Hepatocyte (in vitro differentiated cells): Measurements from ENCODE around the gene GNPTAB. TPM values are rescaled to one million over a fixed set of nuclear protein-coding genes. Genes with fewer than 3 reads are reported as not detected.
A peak's percentile ranks its signal among the peaks of the same experiment; 100 is the strongest.

Source experiments
- DNase-seq: peaks from one replicate; pipeline ENCODE4 v3.0.0-alpha.2; 2016; ENCODE audit warnings: low spot score
- H2AFZ ChIP-seq: fragments of 200-600 bp; sonication (generic); 2 replicates; pipeline ENCODE4 v1.6.0; 2016; ENCODE audit warnings: antibody characterized with exemption, mild to moderate bottlenecking
- H3K27ac ChIP-seq: fragments of 200-600 bp; sonication (generic); 2 replicates; pipeline ENCODE4 v1.5.1; 2016; ENCODE audit warnings: mild to moderate bottlenecking
- H3K27me3 ChIP-seq: fragments of 200-600 bp; sonication (generic); 2 replicates; pipeline ENCODE4 v1.6.1; 2016
- H3K36me3 ChIP-seq: fragments of 200-600 bp; sonication (generic); replicated peaks from 2 replicates; pipeline ENCODE4 v1.5.1; 2016; ENCODE audit warnings: low read depth; ENCODE audit not compliant: insufficient read depth
- H3K4me1 ChIP-seq: fragments of 200-600 bp; sonication (generic); 2 replicates; pipeline ENCODE4 v1.5.1; 2016; ENCODE audit warnings: mild to moderate bottlenecking, moderate library complexity; ENCODE audit not compliant: insufficient read depth
- H3K4me2 ChIP-seq: fragments of 200-600 bp; sonication (generic); 2 replicates; pipeline ENCODE4 v1.6.0; 2016
- H3K4me3 ChIP-seq: fragments of 200-600 bp; sonication (generic); 2 replicates; pipeline ENCODE4 v1.5.1; 2016; ENCODE audit warnings: mild to moderate bottlenecking
- H3K79me2 ChIP-seq: fragments of 200-600 bp; sonication (generic); 2 replicates; pipeline ENCODE4 v1.6.0; 2017; ENCODE audit warnings: mild to moderate bottlenecking
- H3K9me2 ChIP-seq: fragments of 200-600 bp; sonication (generic); replicated peaks from 2 replicates; pipeline ENCODE4 v1.6.0; 2017; ENCODE audit warnings: mild to moderate bottlenecking; ENCODE audit not compliant: insufficient read depth
- H3K9me3 ChIP-seq: fragments of 200-600 bp; sonication (generic); 2 replicates; pipeline ENCODE4 v1.5.1; 2016; ENCODE audit warnings: low read depth, mild to moderate bottlenecking
- H4K20me1 ChIP-seq: fragments of 200-600 bp; sonication (generic); 2 replicates; pipeline ENCODE4 v1.6.0; 2016; ENCODE audit warnings: mild to moderate bottlenecking; ENCODE audit not compliant: insufficient read depth, poor library complexity, severe bottlenecking
- CTCF ChIP-seq: fragments of 200-600 bp; sonication (generic); IDR thresholded peaks from 2 replicates; pipeline ENCODE4 v1.5.1; 2016; ENCODE audit warnings: antibody characterized with exemption, mild to moderate bottlenecking; ENCODE audit not compliant: poor library complexity
- EZH2 ChIP-seq: fragments of 200-600 bp; sonication (generic); IDR thresholded peaks from 2 replicates; pipeline ENCODE4 v1.6.1; 2016; ENCODE audit warnings: antibody characterized with exemption, mild to moderate bottlenecking, borderline replicate concordance
- EZH2phosphoT487 ChIP-seq: fragments of 200-600 bp; sonication (generic); IDR thresholded peaks from one replicate; pipeline ENCODE4 v1.6.1; 2018; ENCODE audit warnings: antibody characterized with exemption, mild to moderate bottlenecking, low read depth, moderate library complexity; ENCODE audit not compliant: unreplicated experiment, severe bottlenecking
- WGBS: methylation state at CpG from one replicate; pipeline ENCODE4 v1.1.6; 2016; ENCODE audit warnings: low lambda C conversion rate; ENCODE audit errors: missing lambda C conversion rate; 5-methylcytosine and 5-hydroxymethylcytosine counted together
- polyA plus RNA-seq: library from polyadenylated mRNA; unstranded; fragments of >200 nt; fragmentation: Nextera tagmentation; extraction: Ambion mirVana; gene quantifications from 2 replicates; pipeline ENCODE4 v1.2.1, GENCODE V29; 2016
- total RNA-seq: library from RNA; depleted of rRNA; stranded (reverse); fragments of >200 nt; gene quantifications from 2 replicates; pipeline ENCODE4 v1.2.3, GENCODE V29; 2014

GNPTAB gene
- total and polyA plus RNA-seq, 2 experiments from 2014 or later: 13.8 to 21.6 TPM

- H3K79me2 ChIP-seq: no peaks in the 10 kb centered on the region
- WGBS: 87% methylated on average over 1 of the region's 1 CpG
- DNase-seq: no peak
- H3K4me3 ChIP-seq: no peak overlapping the region
- TF ChIP-seq EZH2phosphoT487 (no peak), EZH2 (no peak), CTCF (no peak)
- no peak overlapping the region for H3K27ac ChIP-seq
- no peaks in the 10 kb centered on the region for H3K27me3 ChIP-seq
- no peaks in the 10 kb centered on the region for H3K9me3 ChIP-seq
- no peak overlapping the region for H2AFZ ChIP-seq
- no peaks in the 10 kb centered on the region for H3K36me3 ChIP-seq
- H3K4me1 ChIP-seq: no peaks in the 10 kb centered on the region
- no peaks in the 10 kb centered on the region for H4K20me1 ChIP-seq
- H3K4me2 ChIP-seq: no peak overlapping the region
- H3K9me2 ChIP-seq: no peaks in the 10 kb centered on the region
Measured at GRCh38 chr12:101793401-101793800, 37.4 kb downstream of the GNPTAB start.

GRCh38 chr12:101792046-101792931 lies 38.5 kb downstream of the GNPTAB start:
- WGBS: 92% methylated on average over 6 of the region's 6 CpGs
- Histone ChIP-seq H3K9me2 (no peaks in the 10 kb centered on the region), H3K79me2 (no peaks in the 10 kb centered on the region), H3K9me3 (no peaks in the 10 kb centered on the region), H3K4me3 (no peak overlapping the region), H4K20me1 (no peaks in the 10 kb centered on the region), H3K27ac (no peak overlapping the region), H2AFZ (no peak overlapping the region), H3K27me3 (no peaks in the 10 kb centered on the region), H3K4me1 (no peaks in the 10 kb centered on the region), H3K36me3 (no peaks in the 10 kb centered on the region), H3K4me2 (no peak overlapping the region)
- no peak for DNase-seq
- no peak for TF ChIP-seq EZH2
- peak; percentile 28 for TF ChIP-seq CTCF
- no peak for TF ChIP-seq EZH2phosphoT487

GRCh38 chr12:101789171-101789570 lies 41.6 kb downstream of the GNPTAB start:
- Histone ChIP-seq H3K9me2 (no peaks in the 10 kb centered on the region), H3K79me2 (no peaks in the 10 kb centered on the region), H3K4me1 (no peaks in the 10 kb centered on the region), H4K20me1 (no peaks in the 10 kb centered on the region), H3K9me3 (no peaks in the 10 kb centered on the region), H3K4me3 (no peak overlapping the region), H3K27me3 (no peaks in the 10 kb centered on the region), H3K27ac (no peak overlapping the region), H3K36me3 (no peaks in the 10 kb centered on the region), H2AFZ (no peak overlapping the region), H3K4me2 (no peak overlapping the region)
- 96% methylated on average over 4 of the region's 4 CpGs for WGBS
- no peak for TF ChIP-seq CTCF
- DNase-seq: no peak
